NCI-H2196 treated with DMSO at 0.1 percent for 48 hours (cell line): ENCODE results near the gene OLA1.

ENCODE experiments used
- DNase-seq: peaks from one replicate; lab custom pipeline; 2025; ENCODE audit not compliant: unreplicated experiment; lab: John Stamatoyannopoulos, UW

The OLA1 gene

DNA sequence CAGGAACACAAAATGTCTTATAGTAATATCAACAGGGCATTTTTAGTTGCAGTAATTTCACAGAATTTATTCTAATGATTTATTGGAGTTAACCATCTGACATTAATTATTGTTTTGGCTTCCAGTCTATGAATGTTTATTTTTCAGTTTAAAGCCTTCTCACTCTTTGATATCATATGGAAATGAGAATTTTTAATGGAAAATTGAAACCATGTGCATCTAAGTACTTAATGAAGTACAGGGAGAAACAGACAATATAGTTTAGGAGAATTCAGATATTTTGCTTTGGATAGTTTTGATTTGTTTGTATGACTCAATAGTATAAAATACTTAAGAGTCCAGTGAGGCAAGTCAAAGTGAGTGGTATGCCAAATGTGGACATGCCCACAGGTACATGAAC, 126.1 kb downstream of the OLA1 start:
- no peak for DNase-seq

DNA sequence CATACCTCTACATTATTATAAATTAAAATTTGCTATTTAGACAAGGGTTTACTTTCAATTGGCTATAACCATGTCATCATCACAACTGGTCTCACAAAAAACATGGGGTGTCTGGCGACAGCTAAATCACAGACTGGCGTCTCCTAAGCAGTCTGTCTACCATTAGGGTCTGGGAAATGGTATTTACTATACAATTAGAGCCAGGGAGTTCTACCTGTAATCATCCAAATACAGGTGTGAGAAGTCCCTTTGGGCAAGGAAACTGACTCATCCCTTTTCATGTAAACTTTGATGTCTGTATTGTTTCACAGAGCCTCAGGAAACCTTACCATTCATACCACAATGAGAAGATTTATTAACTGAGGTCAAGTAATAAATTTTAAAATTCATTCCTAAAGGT, 126.7 kb downstream of the OLA1 start:
- DNase-seq: no peak

DNA sequence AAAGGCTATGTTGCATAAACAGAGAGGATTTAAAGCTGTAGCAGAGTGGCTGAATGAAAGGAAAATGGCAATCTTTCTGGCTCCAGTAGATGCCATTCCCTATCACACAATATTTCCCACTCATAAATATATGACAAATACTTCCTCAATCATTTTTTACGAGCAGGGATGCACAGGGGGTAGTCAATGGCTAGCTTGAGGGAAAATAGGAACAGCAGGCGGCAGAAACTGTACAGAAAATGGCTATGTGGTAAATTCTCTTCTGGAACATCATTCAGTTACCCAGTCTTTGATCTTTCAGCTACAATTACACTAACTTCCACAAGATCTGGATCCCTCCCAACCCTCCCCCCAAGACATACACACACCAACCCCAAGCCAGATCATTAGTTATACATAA, 127.2 kb downstream of the OLA1 start:
- DNase-seq: no peak

DNA sequence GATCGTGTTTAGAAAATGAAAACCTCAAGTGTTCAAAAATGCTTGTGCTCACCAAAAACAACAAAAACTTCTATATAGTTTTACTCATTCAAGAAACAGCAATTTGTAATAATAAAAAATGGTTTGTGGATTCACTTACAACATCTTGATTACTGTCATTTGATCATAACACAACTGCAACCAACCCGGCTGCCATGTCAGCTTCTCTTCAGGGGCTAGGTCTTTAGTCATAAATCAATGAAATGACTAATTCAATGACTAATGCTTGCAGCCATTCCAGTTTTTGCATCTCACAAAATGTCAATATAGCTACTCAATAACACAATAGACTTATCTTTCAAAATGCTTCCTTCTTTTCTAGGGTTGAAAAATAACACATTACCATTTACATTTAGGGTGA, 128.0 kb downstream of the OLA1 start:
- no peak for DNase-seq

DNA sequence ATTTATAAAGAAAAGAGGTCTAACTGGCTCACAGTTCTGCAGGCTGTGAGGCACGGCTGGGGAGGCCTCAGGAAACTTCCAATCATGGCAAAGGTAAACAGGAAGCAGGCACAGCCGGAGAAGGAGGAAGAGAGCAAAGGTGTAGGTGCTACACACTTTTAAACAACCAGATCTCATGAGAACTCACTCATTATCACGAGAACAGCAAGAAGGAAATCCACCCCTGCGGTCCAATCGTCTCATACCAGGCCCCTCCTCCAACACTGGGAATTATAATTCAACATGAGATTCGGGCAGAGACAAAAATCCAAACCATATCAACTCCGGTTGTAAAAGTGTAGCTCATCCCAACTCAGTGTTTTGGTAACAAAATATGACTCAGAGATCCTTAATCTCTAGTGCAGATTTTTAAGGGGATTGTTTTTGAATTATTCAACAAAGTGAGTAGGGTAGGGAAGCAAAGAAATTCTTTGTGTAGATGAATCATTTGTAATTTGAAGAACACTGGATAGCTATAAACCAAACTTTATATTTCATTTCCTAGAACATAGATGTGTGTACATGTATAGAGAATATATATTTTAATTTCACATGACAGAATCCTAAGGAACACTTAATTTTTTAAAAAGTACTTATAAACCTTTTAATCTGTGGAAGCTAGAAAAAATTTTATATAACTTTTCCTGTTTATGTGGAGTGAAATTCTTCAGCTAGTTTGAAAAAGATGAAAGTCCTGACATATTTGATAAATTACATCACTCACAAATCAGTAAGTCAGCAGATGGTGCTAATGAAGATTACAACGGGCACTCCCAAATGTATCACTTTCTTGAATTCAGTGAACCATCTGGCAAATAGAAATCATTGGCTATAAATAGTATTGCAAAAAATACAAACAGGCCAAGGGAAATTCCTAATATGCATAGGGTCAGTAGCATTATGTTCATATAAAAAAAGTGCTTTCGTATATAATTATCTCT, 130.1 kb downstream of the OLA1 start:
- DNase-seq: no peak

DNA sequence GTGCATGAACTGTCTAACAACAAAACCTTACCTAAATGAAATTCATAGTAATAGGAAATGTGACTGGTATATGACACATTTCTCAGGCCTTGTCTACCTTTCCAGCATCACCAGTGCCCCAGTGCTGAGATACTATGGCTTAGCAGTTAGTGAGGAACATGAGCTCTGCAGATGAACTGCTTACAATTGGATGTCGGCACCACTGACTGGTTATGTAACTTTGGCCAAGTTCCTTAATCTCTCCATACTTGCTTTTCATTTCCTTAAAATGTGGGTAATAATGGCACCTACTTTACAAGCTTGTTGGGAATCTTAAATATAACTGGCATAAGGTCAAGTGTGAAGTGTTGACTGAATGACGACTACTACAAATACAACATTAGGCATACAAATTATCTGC, 136.3 kb downstream of the OLA1 start:
- DNase-seq: no peak

DNA sequence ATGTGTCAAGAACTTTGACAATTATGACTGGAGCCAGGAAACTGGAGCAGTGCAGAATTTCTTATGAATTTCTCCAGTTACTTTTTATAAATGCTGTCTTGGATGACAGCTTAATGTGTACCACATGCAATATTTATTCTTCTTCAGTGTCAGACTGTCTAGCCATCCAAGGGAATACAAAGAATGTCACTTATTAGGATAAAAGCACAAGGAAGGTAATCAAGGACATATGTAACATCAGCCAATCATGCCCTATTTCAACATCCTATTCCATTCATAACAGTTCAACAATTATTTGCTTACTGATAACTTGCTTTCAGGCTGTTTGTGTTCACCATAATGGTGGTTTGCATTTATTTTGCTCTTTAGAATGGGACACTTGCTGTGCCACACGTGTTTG, 139.8 kb downstream of the OLA1 start:
- DNase-seq: no peak

DNA sequence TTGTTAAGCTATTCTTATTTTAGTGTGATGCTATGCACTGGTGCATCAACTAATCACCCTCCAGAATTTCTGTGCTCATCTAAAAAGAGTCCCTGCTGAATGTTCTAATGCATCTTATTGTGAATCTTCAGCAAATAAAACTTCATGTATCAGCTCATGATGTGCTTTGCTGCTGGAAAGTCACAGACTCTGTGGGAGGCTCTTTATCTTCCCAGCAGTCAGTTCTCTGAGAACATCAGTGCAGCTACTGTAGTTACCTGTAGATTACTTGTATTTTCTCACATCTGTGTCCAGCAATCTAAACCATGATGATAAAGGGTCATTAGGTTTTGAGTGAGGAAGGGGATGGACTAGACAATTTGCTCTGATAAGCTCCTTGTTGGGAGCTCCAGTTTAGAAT, 141.6 kb downstream of the OLA1 start:
- no peak for DNase-seq

DNA sequence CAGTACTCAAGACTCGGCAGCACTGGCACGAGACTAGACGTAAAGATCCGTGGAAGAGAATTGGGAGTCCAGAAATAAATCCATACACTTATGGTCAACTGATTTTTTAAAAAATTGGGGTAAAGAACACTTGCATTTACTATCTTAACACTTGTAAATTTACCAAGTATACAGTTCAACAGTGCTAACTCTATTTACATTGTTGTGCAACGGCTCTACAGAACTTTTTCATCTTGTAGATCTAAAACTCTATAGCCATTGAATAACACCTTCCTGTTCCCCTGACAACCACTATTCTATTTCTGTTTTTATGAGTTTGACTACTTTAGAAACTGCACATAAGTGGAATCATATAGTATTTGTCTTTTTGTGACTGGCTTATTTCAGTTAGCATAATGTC, 153.8 kb downstream of the OLA1 start:
- no peak for DNase-seq

DNA sequence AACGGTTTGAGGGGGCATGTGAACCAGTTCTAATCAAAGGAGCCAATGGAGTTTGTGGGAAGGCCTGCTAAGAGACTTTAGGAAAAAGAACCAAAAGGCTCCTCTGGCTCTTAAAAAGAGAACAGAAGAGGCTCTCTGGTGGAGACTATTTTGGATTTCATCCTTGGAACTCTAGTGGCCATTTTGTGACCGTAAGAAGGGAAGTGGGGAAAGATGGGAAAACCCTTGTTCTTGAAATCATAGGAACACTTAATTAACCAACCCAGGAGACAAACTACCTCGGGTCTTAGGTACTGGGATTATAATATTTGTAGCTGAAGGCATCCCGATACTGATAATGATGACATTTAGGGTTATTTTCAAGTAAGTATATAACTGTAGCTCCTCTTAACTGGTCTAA, 157.9 kb downstream of the OLA1 start:
- no peak for DNase-seq

DNA sequence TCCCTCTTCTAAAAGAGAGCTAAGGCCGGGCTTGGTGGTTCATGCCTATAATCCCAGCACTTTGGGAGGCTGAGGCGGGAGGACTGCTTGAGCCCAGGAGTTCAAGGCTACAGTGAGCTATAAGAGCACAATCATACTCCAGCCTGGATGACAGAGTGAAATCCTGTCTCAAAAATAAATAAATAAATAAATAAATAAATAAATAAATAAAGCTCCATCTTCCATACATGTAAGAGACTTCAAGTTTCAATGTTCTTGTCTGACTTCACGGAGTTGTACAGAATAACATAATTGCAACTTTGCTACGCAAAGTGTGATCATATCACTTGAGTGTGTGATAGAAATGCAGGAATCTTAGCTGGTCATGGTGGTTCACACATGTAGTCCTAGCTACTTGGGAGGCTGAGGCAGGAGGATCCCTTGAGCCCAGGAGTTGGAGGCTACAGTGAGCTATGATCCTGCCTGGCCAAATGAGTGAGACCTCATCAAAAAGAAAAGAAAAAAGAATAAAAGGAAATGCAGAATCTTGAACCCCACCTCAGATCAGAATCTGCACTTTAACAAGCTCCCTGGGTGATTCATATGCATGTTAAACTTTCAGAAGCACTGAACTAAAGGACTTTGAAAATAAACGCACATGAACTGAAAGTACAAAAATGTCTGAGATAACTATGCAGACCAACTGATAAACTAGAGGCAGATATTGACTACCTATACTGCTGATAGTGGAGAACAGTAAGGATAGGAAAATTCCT, 159.4 kb downstream of the OLA1 start:
- DNase-seq: no peak

DNA sequence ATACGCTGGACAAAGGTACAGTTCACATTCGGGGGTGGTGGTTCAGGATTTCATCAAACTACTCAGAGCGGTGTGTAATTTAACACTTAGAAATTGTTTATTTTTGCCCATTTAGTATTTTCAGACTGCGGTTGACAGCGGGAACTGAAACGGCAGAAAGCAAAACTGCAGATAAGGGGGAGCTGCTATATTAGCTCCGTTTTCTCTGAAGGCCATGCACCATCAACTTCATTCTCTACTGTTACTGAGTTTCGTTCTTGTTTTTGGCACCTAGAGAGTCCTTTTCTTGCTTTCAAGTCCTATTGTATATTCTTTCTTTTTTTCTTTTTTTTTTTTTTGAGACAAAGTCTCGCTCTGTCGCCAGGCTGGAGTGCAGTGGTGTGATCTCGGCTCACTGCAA, 161.6 kb downstream of the OLA1 start:
- no peak for DNase-seq

DNA sequence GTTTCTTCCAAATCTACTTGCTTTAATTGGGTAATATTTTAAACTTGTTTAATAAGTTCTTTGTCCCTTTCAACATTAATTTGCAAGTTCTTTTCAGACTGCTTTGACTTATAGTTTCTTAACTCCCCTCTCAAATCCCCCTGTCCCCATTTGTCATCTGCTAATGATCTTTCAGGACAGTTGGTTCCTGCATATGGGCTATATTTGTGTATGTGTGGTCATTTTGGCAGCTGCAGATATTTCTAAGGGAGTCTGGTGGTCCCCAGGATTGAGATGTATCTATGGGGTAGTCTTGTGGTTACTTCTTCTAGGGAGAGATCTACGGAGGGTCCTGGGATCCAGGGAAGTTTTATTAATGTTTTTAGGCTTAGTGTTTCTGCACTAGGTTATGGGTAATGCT, 162.6 kb downstream of the OLA1 start:
- DNase-seq: no peak

DNA sequence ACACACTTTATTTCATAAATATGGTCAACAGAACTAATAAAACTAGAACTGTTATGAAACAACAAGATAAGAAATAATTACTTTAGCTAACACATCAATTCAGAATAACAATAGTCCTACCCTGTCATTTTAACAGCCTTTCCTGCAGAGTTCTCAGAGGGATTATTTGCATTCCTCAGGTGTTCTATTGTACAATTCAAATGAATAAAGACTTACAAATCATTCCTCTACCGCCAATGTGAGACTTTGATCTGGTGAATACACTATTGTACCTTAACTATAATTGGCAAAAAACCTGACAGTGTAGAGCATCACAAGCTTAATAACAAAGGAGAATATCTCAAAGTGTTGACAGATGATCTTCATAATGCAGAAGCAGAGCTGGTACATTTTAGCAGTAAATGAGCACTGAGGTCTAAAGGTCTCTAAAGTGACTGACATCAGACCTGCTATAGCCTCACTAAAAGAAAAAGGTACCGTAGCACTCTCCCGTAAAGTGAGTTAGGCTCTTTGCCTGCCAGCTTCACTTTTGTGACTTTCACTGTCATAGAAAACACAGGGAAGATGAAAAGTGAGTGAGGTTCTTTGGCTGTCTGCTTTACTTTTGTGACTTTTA, 164.4 kb downstream of the OLA1 start:
- no peak for DNase-seq

DNA sequence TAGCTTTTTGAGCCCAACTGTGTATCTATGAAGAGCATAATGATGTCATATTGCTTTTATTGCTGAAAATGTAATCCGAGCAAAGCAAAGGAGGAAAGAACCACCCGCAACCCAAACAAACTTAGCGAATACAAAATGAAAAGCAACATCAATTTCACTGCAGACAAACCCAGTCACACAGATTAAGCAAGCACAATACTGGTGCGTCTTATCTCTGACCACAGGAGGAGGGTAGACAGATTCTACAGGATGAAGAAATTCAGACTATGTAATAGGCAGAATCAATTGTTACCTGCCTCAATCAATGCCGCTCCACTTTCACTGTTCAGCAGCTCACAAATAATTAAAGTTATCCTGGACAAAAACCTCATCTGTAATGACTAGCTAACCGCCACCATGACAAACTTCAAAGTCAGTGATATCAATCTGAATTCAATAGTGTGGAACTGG, 167.6 kb downstream of the OLA1 start:
- DNase-seq: no peak

DNA sequence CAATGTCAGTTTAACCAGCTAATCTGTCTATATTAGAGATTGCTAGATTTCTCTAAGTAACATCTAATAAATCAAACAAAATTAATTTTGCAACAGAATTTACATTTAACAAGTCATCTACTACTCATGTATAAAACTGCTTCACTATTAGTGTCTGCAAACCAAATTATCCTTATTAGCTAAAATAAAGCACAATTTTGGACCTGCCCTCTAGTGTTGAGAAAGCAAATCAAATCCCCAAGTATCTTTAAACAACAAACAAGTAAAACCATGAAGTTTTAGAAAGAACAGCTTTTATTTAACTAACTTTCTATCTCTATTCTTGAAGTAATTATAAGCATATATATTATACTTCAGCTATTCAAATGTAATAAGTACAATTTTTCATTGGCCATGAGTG, 170.1 kb downstream of the OLA1 start:
- no peak for DNase-seq

DNA sequence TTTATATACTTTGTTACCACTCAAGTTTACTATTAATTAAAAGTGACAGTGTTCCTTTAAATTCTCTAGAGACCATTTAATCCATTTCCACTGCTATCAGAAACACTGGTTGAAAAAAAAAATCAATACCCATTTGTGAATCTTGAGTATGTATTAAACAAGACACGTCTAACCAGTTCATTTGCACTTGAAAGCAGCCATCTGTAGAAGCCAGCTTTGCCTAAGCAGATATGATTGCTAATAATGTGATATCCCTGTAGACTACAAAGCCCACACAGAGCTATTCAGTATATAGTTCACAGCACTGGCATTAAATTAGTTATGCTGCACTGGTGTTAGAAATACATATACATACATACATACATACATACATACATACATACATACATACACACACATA, 171.4 kb downstream of the OLA1 start:
- no peak for DNase-seq

DNA sequence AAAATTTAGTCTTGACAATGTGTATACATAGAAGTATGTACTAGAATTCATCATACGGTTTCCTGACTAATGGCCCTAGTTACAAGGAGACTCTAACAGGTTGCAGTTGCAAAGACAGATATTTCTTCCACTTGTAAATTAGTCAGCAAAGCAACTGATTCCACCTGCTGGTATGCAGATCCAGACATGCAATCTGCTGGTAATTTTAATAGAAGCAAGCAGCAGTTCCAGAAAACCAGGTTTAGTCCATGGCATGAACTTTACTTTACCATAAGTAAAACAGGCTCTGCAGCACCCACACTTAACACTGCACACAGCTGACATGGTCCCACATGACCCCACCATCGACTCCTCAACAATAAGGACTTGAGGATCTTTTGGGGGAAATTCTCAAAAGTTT, 172.3 kb downstream of the OLA1 start:
- DNase-seq: no peak

DNA sequence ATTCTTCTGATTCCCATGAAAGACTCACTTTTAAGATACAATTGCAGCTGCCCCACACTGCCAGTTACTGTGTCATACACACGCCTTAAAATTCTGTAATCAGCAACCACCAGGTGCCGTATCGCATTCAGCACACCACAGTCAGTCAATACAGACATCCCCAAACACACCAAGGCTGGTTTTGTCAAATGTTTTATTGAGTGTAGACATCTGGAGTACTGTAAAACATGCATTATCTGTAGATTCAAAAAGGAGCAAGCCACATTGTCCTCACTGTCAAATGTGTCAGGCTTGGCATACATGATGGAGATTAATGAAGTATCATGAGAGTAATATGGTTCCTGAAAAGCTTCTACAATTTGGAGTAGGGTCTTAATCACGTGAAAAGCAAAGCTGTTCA, 173.5 kb downstream of the OLA1 start:
- no peak for DNase-seq

DNA sequence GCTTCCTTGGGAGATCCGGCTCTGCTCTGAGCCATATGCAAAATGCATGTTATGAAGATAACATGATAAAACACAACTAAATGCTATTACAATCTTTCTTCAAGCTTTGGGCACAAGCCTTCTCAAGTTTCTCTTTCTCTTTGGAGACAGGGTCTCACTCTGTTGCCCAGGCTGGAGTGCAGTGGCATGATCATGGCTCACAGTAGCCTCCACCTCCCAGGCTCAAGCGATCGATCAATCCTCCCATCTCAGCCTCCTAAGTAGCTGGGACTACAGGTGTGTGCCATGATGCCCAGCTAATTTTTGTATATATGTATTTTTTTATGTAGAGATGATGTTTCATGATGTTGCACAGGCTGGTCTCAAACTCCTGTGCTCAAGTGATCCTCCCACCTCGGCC, 175.5 kb downstream of the OLA1 start:
- DNase-seq: no peak

DNA sequence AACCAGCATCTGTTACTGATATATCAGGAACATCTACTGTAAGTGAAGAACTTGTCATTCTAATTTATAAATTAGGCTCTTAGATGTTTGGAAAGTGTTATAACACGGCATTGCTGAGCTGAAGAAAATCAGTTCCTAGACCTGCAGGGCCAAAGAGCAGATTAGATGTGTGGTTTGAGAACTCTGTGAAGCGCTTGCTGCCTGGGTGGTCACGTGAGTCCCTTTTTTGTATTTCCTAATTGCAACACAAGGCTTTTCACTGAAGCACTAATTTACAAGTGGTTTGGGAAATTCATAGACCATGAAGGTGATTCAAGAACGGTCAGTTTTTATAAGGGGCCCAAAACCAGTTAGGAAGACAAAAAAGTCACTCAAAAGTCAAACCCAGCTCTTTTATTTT, 176.3 kb downstream of the OLA1 start:
- no peak for DNase-seq

DNA sequence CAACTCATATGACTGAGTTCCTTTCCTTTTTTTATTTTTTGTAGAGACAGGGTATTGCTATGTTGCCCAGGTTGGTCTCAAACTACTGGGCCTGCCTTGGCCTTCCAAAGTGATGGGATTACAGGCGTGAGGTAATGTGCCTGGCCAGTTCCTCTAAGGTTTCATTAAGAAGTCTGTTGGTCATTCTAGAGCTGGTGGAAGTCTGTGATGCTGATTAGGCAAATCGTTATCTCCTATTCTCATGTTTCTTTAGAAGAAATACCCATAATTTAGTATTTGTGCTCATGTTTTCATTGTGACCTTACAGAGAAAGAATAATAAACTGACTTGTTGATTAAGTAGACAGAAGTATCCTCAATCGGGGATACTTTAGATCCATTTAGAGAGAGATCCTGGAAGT, 177.0 kb downstream of the OLA1 start:
- DNase-seq: no peak
